NCI-H526 treated with DMSO at 0.1 percent for 48 hours (cell line): ENCODE measurements around the gene VAT1L.

Experiments used
- DNase-seq: peaks from one replicate; lab custom pipeline; 2025; lab: John Stamatoyannopoulos, UW

The VAT1L gene

GRCh38 chr16:77993111-77993985, 205.0 kb downstream of the VAT1L start:
- no peak for DNase-seq

- no peak for DNase-seq
These were observed 207.6 kb downstream of the VAT1L start for GRCh38 chr16:77995843-77996455.

- DNase-seq, result no peak
These were observed 210.1 kb downstream of the VAT1L start for GRCh38 chr16:77998350-77999023.

- no peak for DNase-seq
These were observed 213.2 kb downstream of the VAT1L start for GRCh38 chr16:78001451-78002025.

GRCh38 chr16:78002915-78003538, 214.7 kb downstream of the VAT1L start:
- peak; percentile 61 for DNase-seq

GRCh38 chr16:78004517-78004916, 216.2 kb downstream of the VAT1L start:
- no peak for DNase-seq

- DNase-seq, result no peak
These were observed 217.5 kb downstream of the VAT1L start for GRCh38 chr16:78005881-78006280.

- no peak for DNase-seq
These were observed 218.8 kb downstream of the VAT1L start for GRCh38 chr16:78007121-78007520.

GRCh38 chr16:78022347-78023060, 234.1 kb downstream of the VAT1L start, which contains the start of gene CLEC3A:
CLEC3A (plus strand) TSS chr16:78022548; CDS start chr16:78022627, 79 bp downstream.
- no peak for DNase-seq

- no peak for DNase-seq
These were observed 235.8 kb downstream of the VAT1L start for GRCh38 chr16:78024159-78024558.

GRCh38 chr16:78025631-78026030, 237.3 kb downstream of the VAT1L start:
- no peak for DNase-seq

GRCh38 chr16:78028018-78028417, 239.7 kb downstream of the VAT1L start:
- DNase-seq, result no peak
